Dendritic cell treated with granulocyte-macrophage colony-stimulating factor and Interleukin-4, amounts not matched to agents 40 ng/mL and 50 ng/mL, for 4 days (primary cell): ENCODE measurements around the gene COG2.

Source experiments
- H3K27ac Mint-ChIP-seq: one replicate; pipeline ENCODE4 v1.8.0; 2022; ENCODE audit warnings: mild to moderate bottlenecking, mixed read lengths
- H3K27me3 Mint-ChIP-seq: one replicate; pipeline ENCODE4 v1.8.0; 2022; ENCODE audit warnings: mild to moderate bottlenecking, mixed read lengths
- H3K36me3 Mint-ChIP-seq: one replicate; pipeline ENCODE4 v1.8.0; 2022; ENCODE audit warnings: low read depth, mixed read lengths
- H3K4me1 Mint-ChIP-seq: one replicate; pipeline ENCODE4 v1.8.0; 2022; ENCODE audit warnings: low read depth, mixed read lengths
- H3K4me3 Mint-ChIP-seq: one replicate; pipeline ENCODE4 v1.8.0; 2022; ENCODE audit warnings: mild to moderate bottlenecking, moderate library complexity, mixed read lengths
- H3K9me3 Mint-ChIP-seq: one replicate; pipeline ENCODE4 v1.8.0; 2022; ENCODE audit warnings: mixed read lengths
- intact Hi-C: fragments of 100-400 bp; cut with micrococcal nuclease; formaldehyde crosslinking; loops from one replicate; pipeline ENCODE4 v1.15.0; 2022

The COG2 gene

DNA sequence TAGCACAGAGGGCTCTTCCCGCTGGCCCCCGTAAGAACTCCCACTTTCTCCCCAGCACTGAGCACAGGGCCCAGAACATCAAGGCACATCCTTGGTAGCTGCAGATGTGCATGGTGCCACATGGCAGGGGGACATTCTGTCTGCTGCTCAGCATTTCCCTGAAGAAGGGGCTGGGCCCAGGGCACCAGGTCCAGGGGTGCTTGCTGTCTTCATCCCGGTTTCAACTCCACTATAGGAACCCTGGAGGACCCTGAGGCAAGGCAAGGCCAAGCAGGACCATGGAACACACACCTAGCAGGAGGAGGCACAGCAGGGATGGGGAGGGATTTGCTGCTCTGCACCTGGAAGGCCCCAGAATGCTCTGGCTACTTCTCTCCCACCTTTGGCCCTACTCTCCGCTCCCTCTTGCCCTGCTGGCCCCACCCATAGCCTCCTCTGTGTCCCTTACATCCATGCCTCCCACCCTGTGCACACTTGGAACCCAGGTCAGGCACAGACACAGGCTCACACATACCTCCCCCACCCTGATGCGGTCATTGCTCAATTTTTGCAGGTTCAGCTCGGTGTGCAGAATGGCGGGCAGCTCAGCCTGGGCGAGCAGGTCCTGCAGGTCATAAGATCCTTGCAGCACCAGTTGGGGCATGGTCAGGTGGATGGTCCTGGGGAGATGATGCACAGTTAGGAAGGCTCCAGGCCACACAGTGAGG lies 61.6 kb downstream of the COG2 start:
- H3K4me1 Mint-ChIP-seq: peaks cover 5% of the 10 kb centered on the region
- no peaks in the 10 kb centered on the region for H3K9me3 Mint-ChIP-seq
- H3K36me3 Mint-ChIP-seq: no peaks in the 10 kb centered on the region
- intact Hi-C loops: no loop called here
- H3K27me3 Mint-ChIP-seq: peaks cover 13% of the 10 kb centered on the region
- no peak overlapping the region for H3K27ac Mint-ChIP-seq
- no peak overlapping the region for H3K4me3 Mint-ChIP-seq

DNA sequence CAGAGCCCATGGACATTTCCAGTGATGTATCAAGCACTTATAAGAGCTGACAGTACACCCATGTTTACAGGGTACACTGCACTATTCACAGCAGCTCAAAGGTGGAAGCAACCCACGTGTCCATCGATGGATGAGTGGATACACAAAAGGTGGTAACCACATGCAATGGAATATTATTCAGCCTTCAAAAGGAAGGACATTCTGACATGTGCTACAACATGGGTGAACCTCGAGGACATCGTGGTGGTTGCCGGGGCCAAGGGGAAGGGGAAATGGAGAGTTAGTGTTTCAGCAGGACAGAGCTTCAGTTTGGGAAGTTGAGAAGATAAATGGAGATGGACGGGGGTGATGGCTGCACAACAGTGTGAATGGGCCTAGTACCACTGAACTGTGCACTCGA lies 62.5 kb downstream of the COG2 start:
- no peaks in the 10 kb centered on the region for H3K36me3 Mint-ChIP-seq
- H3K4me3 Mint-ChIP-seq: no peak overlapping the region
- intact Hi-C loops: no loop called here
- H3K4me1 Mint-ChIP-seq: peaks cover 5% of the 10 kb centered on the region
- no peak overlapping the region for H3K27ac Mint-ChIP-seq
- no peaks in the 10 kb centered on the region for H3K9me3 Mint-ChIP-seq
- peaks cover 14% of the 10 kb centered on the region for H3K27me3 Mint-ChIP-seq

DNA sequence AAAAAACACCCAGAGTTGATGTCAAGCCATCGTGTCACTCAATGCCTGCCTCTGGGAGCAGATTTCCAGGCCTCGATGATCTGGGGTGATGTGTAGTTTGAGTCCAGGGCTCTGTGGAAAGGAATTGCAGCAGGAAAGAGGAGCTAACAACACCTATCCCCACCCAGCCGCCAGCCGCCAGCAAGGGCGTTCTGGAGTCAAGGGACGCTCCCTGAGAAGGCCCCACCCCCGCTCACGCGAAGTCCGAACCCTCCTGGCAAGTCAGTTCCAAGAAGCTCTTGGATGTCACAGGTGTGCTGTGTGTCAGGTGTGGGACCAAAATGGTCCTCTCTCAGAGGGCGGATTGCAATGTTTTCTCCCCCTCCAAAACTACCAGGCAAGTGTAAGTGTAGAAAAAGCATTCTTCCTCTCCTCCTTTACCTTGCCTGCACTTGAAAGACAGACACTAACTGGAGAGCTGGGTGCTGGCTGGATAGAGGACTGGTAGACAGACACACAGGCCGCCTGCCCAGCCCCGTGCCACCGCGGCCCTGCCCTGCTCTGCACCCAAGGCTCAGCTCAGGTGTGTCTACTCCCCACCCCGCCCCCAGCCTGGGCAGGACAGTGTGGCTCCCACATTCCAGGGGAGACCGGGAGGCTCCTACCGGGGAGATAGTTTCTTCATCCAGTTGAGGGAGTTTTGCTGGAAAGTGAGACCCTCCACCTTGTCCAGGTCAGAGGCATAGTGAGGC lies 63.2 kb downstream of the COG2 start:
- Mint-ChIP-seq H3K4me1 (peaks cover 5% of the 10 kb centered on the region), H3K9me3 (no peaks in the 10 kb centered on the region), H3K27me3 (peaks cover 14% of the 10 kb centered on the region), H3K36me3 (no peaks in the 10 kb centered on the region), H3K4me3 (no peak overlapping the region), H3K27ac (no peak overlapping the region)
- intact Hi-C loops: no loop called here

DNA sequence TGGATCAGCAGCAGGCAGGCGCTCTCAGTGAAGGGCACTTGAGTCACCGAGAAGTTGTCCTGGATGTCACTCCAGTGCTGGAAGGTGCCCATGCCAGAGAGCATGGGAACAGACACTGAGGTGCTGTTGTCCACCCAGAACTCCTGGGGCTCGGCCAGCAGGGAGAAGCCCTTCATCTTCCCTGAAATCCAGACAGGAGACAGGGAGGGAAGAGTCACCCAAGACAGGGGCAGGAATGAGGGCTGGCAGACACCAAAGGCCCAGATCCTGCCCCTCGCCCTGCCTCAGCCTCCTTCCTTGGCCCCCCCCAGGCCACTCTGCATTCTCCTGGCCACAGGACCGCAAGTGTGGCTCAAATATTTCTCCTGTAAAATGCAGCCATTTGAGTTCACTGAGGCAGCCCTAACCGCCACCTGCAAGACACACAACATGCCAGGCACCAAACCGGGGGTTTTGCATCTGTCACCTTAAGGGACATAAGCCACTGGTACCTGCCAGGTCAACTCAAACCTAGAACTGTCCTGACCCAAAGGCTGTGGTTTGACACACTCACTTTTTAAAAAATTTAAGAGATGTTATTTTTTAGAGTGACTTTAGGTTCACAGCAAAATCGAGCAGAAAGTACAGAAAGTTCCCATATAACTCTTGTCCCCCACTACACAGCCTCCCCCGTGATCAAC lies 63.9 kb downstream of the COG2 start:
- intact Hi-C loops: no loop called here
- Mint-ChIP-seq H3K27me3 (peaks cover 14% of the 10 kb centered on the region), H3K9me3 (no peaks in the 10 kb centered on the region), H3K27ac (no peak overlapping the region), H3K4me3 (no peak overlapping the region), H3K4me1 (peaks cover 5% of the 10 kb centered on the region), H3K36me3 (no peaks in the 10 kb centered on the region)

DNA sequence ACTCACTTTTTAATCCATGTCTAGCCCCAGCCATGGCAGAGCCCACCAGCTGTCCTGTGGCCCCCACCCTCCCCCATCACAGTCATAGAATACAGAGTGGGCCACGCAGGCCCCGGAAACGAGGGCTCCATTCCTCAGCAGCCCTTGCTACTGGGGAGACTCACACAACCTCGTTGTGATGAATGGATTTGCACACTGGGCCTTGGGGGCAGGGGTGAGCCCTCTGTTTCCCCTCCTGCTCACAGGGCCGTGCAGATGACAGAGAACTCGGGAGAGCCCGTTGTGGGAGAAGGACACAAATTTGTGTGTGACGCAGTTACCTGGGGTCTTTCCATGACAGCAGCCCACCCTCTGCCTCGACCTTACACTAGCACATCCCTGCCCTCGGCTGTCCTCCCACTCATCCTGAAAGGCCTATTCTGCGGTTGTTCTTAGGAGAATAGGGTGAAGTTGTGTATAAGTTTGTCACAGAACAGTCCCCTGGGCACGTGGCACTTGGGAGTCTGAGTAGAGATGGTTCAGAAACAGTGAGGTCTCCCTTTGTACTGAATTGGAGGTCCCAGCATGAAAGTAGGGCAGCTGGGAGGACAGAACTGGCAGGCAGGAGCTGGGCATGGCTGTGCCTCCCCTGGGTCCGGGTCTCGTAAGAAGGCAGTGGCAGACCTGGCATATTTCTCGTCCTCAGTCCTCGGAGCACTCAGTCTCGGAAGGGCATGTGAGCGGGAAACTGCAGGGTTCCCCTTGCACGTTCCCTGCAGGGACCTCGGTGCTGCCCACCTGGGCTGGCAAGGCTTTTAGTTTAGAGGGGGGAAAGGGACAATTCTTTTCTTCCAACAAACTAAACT lies 64.8 kb downstream of the COG2 start:
- Mint-ChIP-seq H3K4me1 (peaks cover 5% of the 10 kb centered on the region), H3K27me3 (peaks cover 14% of the 10 kb centered on the region), H3K9me3 (no peaks in the 10 kb centered on the region), H3K36me3 (no peaks in the 10 kb centered on the region), H3K27ac (no peak overlapping the region), H3K4me3 (no peak overlapping the region)
- intact Hi-C loops: no loop called here

DNA sequence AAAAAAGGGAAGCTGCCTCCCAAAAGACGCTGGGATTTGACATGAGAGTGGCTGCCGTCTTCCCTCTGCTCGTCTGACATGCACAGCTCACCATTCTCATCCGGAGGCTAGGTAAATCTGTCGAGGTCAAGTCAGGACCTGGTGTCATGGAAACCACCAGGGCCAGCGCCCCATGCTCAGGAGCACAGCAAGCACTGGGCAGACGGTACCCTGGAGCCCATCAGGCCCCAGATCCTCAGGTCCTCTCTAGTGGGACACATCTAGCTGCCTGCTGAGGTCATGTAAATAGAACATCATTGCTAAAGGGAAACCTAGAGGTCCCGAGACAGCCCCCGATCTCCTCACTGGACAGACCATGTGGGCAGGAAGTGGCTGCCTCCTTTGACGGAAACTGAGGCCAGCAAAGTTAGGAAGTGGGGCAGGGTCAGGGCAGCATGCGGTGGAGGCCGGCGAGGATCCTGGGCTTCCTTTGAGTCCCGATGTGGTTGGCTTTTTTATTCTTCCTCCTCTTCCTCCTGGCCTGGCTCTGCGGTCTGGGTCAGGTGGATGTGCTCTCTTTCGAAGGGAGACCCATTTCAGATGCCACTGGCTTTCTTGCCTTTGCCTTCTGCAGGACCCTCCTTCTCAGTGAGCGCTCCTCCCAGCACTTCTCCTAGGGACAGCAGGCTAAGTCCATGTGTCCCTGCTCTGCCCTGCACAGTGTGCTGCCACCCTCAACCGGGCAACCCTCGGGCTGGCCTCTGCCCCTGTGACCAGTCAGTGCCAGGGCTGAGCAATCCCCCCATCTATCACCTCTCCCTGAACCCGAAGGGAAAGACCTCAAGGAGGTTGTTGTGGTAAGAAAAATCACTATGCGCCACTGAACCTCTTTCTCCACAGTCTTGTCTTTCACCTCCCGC lies 65.7 kb downstream of the COG2 start:
- Mint-ChIP-seq H3K9me3 (no peaks in the 10 kb centered on the region), H3K27me3 (peaks cover 14% of the 10 kb centered on the region), H3K4me3 (no peak overlapping the region), H3K27ac (no peak overlapping the region), H3K4me1 (peaks cover 5% of the 10 kb centered on the region), H3K36me3 (no peaks in the 10 kb centered on the region)
- intact Hi-C loops: no loop called here

DNA sequence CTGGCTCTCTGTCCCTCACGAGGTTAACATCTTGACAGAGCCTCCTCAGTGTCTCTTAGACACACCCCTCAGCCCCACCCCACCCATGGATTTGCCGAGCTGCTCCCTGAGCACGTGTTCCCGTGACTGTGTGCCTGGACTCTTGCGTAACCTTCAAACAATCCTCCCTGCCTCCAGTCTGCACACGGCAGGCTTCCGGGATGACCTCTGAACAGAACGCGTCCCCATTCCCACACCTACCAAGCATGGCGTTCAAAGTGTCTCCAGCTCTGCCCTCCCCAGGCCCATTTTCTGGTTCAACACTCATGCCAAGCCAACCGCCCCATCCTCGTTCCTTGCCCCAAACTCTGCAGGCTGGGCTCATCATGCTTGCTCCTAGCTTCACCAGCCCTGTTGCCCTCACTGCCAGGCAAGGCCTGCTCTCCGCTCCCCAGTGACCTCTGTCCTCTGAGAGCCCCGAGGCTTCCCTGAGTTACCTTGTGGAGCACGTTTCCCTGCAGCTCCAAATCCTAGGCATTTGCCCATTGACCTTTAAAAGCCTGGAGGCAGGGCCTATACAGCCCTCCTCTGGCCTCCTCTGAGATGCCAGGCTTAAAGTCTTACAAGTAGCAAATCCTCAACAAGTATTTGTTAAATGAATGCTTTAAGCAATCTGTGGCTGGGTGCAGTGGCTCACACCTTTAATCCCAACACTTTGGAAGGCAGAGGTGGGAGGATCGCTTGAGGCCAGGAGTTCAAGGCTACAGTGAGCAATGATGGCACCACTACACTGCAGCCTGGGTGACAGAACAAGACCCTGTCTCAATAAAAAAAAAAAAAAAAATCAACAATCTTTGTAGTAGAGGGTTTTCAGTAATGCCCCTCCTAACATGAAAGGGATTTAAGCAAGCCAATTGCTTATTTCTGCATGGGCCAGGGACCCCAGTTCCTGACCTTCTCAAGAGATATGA lies 66.6 kb downstream of the COG2 start:
- H3K27ac Mint-ChIP-seq: no peak overlapping the region
- H3K9me3 Mint-ChIP-seq: no peaks in the 10 kb centered on the region
- H3K4me3 Mint-ChIP-seq: no peak overlapping the region

DNA sequence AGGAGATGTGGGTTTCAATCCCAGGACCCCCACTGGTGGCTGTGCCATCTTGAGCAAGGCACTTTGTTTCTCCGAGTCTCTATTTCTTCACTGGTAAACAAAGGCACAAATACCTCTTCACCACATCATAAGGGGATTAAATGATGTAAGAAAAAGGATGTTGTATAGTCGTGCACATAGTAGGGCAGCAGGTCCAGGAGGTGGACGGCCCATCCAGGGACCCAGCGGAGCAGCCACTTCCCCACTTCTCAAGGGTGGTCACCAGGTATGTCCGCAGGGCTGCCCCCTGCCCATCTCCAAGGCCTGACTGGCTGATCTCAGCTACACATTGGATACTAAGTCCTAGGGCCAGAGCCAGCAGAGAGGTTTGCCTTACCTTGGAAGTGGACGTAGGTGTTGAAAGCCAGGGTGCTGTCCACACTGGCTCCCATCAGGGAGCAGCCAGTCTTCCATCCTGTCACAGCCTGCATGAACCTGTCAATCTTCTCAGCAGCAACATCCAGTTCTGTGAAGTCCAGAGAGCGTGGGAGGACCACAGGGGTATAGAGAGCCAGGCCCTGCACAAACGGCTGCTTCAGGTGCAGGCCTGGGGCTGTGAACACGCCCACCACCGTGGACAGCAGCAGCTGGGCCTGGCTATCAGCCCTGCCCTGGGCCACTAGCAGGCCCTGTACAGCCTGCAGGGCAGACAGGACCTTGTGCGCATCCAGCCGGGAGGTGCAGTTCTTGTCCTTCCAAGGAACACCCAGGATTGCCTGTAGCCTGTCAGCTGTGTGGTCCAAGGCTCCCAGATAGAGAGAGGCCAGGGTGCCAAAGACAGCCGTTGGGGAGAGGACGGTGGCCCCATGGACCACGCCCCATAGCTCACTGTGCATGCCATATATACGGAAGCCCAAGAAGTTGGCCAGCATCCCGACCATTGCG lies 67.6 kb downstream of the COG2 start:
- intact Hi-C loops: no loop called here
- H3K4me1 Mint-ChIP-seq: peaks cover 5% of the 10 kb centered on the region
- no peak overlapping the region for H3K4me3 Mint-ChIP-seq
- peaks cover 14% of the 10 kb centered on the region for H3K27me3 Mint-ChIP-seq
- H3K27ac Mint-ChIP-seq: no peak overlapping the region
- H3K36me3 Mint-ChIP-seq: no peaks in the 10 kb centered on the region
- H3K9me3 Mint-ChIP-seq: no peaks in the 10 kb centered on the region

More for the DNA sequence above, 66.6 kb downstream of the COG2 start:
- Mint-ChIP-seq H3K36me3 (no peaks in the 10 kb centered on the region), H3K27me3 (peaks cover 14% of the 10 kb centered on the region), H3K4me1 (peaks cover 5% of the 10 kb centered on the region)
- intact Hi-C loops: no loop called here

DNA sequence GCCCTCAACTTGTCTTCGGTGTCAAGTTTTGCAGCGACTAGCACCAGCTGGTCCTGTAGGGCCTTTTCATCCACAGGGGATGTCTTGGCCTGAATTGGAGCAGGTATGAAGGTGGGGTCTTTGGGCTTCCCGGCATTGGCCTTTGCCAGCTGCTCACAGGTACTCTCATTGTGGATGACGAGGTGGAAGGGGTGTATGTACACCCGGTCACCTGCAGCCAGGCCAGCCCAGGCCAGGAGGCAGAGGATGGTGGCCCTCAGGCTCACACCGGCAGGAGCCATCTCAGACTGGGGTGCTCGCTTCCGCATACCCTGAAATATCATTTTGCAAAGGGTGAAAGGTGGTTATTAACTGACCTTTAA lies 68.2 kb downstream of the COG2 start:
- H3K9me3 Mint-ChIP-seq: no peaks in the 10 kb centered on the region
- H3K36me3 Mint-ChIP-seq: no peaks in the 10 kb centered on the region
- no peak overlapping the region for H3K27ac Mint-ChIP-seq
- intact Hi-C loops: no loop called here
- no peak overlapping the region for H3K4me3 Mint-ChIP-seq
- peaks cover 5% of the 10 kb centered on the region for H3K4me1 Mint-ChIP-seq
- peaks cover 14% of the 10 kb centered on the region for H3K27me3 Mint-ChIP-seq

DNA sequence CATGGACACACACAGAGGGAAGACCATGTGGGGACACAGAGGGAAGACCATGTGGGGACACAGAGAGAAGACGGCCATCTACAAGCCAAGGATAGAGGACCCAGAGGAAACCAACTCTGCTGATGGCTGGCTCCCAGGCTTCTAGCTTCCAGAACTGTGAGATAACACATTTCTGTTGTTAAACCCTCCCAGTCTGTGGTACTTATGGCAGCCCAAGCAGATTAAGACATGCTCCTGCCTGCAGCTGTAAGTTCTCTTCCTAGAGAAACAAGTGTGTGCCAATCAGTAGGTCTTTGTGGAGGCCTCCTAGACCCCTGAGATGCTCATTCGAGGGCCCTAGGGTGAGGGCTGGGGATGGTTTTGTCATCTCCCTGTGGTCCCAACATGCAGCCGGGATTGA lies 69.0 kb downstream of the COG2 start:
- peaks cover 5% of the 10 kb centered on the region for H3K4me1 Mint-ChIP-seq
- H3K9me3 Mint-ChIP-seq: peaks cover under 1% of the 10 kb centered on the region
- no peak overlapping the region for H3K27ac Mint-ChIP-seq
- peaks cover 14% of the 10 kb centered on the region for H3K27me3 Mint-ChIP-seq
- intact Hi-C loops: no loop called here
- no peaks in the 10 kb centered on the region for H3K36me3 Mint-ChIP-seq
- H3K4me3 Mint-ChIP-seq: no peak overlapping the region

DNA sequence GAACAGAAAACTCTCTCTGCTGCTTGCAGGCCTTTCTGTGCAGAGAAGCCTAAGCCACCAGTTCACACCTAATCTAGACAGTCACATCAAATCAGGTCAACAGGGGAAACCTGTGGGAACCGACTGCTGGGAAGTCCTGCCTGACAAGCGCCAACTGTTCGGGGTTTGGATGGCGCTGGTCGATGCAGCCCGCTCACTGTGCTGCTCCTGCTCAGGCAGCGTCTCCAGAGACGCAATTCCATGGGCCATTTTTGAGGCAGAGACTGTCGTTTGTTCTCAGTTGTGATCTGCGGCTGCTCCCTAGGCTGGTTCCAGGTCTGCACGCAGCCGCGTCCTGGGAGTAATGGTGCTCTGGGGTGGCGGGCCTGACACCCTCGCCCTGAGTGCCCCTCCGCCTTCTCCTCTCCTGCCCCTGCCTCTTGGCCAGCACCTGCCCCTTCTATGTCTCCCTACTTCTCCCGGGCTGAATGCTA lies 70.2 kb downstream of the COG2 start:
- Mint-ChIP-seq H3K27ac (no peak overlapping the region), H3K36me3 (no peaks in the 10 kb centered on the region), H3K9me3 (peaks cover 8% of the 10 kb centered on the region), H3K27me3 (peaks cover 16% of the 10 kb centered on the region), H3K4me1 (peaks cover 4% of the 10 kb centered on the region), H3K4me3 (no peak overlapping the region)
- intact Hi-C loops: no loop called here
